HG02852 (cell line): Measurements from ENCODE around the gene SLC17A7.
A peak's percentile ranks its signal among the peaks of the same experiment; 100 is the strongest.
"Not testable (repeated sequence)": the region's sequence is repeated elsewhere in the genome, so short reads cannot be mapped to it uniquely, and the experiment has no call there.

ENCODE experiments used
- ATAC-seq: cut with Tn5 transposase; IDR thresholded peaks from one replicate; pipeline ENCODE4 v1.9.1; 2021; ENCODE audit warnings: mild to moderate bottlenecking, moderate library complexity; ENCODE audit not compliant: unreplicated experiment

SLC17A7 gene

GRCh38 chr19:49441210-49441959 lies at the start of gene SLC17A7:
Gene SLC17A7 (minus strand): TSS chr19:49441527. CDS start chr19:49441379, 148 bp downstream.
- no peak for ATAC-seq

GRCh38 chr19:49490287-49491029 lies 49.1 kb upstream of the SLC17A7 start:
- no peak for ATAC-seq

GRCh38 chr19:49489601-49490167 lies 48.4 kb upstream of the SLC17A7 start:
- ATAC-seq: no peak

GRCh38 chr19:49488863-49489537 lies 47.7 kb upstream of the SLC17A7 start:
- ATAC-seq: no peak

GRCh38 chr19:49488046-49488862 lies 46.9 kb upstream of the SLC17A7 start:
- ATAC-seq: no peak

- peak; percentile 90 for ATAC-seq
These were observed 46.1 kb upstream of the SLC17A7 start, which contains the start of gene RPL13A for GRCh38 chr19:49487277-49488045. Gene RPL13A (plus strand): TSS chr19:49487608. CDS start chr19:49487630, 22 bp downstream.

GRCh38 chr19:49486710-49487276 lies 45.5 kb upstream of the SLC17A7 start:
- no peak for ATAC-seq

GRCh38 chr19:49486232-49486631 lies 44.9 kb upstream of the SLC17A7 start:
- no peak for ATAC-seq

GRCh38 chr19:49481020-49481683 lies 39.8 kb upstream of the SLC17A7 start:
- no peak for ATAC-seq

GRCh38 chr19:49479975-49480628 lies 38.8 kb upstream of the SLC17A7 start:
- ATAC-seq: no peak

GRCh38 chr19:49475995-49476880 lies 34.9 kb upstream of the SLC17A7 start:
- no peak for ATAC-seq

- no peak for ATAC-seq
These were observed 34.0 kb upstream of the SLC17A7 start for GRCh38 chr19:49475191-49475917.

GRCh38 chr19:49474542-49474924 lies 33.2 kb upstream of the SLC17A7 start:
- ATAC-seq: no peak

GRCh38 chr19:49473868-49474541 lies 32.7 kb upstream of the SLC17A7 start, which contains the start of gene FLT3LG:
Gene FLT3LG (plus strand): TSS chr19:49474215. CDS start chr19:49474640, 425 bp downstream.
- peak; percentile 42 for ATAC-seq

- ATAC-seq: not testable (repeated sequence)
These were observed 32.2 kb upstream of the SLC17A7 start for GRCh38 chr19:49473501-49473867.

- no peak for ATAC-seq
These were observed 31.6 kb upstream of the SLC17A7 start for GRCh38 chr19:49472936-49473335.
